ENCODE results near the gene OR2A25. TPM values are rescaled to one million over a fixed set of nuclear protein-coding genes. Genes with fewer than 3 reads are reported as not detected.

Gene OR2A25
- polyA plus RNA-seq, 1 of the 3 experiments (the other 2 are of a cell fraction) = not detected

DNA sequence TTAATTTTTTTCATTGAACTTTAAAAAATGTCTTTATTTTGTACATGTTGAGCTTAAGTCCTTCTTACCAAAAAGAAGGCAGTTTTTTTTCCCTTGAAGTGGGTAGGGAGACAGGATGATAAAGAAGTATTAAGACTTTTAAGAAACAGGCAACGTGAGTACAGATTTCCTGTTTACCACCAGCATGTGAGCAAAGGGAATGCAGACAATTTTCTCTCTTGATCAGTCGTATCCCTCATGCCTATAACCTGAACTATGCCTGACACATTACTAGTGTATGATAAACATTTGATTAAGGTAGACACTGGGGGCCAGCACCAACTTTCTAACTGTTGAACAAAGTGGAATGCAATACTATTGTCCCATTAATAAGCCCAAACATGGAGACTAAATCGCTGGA lies 31.0 kb downstream of the OR2A25 start:
- H3K4me3 ChIP-seq (ENCODE audit: low read depth in 2 of 2, low read length in 1 of 2) = no peak overlapping the region
- H3K27ac ChIP-seq (ENCODE audit: low read depth in 2 of 2, low read length in 1 of 2) = no peak overlapping the region
- H3K9me2 ChIP-seq = no peaks in the 10 kb centered on the region
- 0% methylated on average over 3 of the region's 3 CpGs for WGBS (ENCODE audit: low lambda C conversion rate)
- no peak for TF ChIP-seq TCF12 (IDR thresholded peaks at IDR 0.05)
- no peak for TF ChIP-seq TEAD4 (IDR thresholded peaks at IDR 0.05; ENCODE audit: borderline replicate concordance, insufficient read depth)
- TF ChIP-seq IRF3 (IDR thresholded peaks at IDR 0.05; ENCODE audit: low read depth, low read length) = no peak
- TF ChIP-seq, protein P1, sequence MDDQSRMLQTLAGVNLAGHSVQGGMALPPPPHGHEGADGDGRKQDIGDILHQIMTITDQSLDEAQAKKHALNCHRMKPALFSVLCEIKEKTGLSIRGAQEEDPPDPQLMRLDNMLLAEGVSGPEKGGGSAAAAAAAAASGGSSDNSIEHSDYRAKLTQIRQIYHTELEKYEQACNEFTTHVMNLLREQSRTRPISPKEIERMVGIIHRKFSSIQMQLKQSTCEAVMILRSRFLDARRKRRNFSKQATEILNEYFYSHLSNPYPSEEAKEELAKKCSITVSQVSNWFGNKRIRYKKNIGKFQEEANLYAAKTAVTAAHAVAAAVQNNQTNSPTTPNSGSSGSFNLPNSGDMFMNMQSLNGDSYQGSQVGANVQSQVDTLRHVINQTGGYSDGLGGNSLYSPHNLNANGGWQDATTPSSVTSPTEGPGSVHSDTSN (IDR thresholded peaks at IDR 0.05) = no peak
- no peak for TF ChIP-seq SMC3 (IDR thresholded peaks at IDR 0.05; ENCODE audit: low read depth, low read length)
- no peak for TF ChIP-seq FOSL2 (IDR thresholded peaks at IDR 0.05; ENCODE audit: borderline replicate concordance, low read depth)
- TF ChIP-seq, protein P2, sequence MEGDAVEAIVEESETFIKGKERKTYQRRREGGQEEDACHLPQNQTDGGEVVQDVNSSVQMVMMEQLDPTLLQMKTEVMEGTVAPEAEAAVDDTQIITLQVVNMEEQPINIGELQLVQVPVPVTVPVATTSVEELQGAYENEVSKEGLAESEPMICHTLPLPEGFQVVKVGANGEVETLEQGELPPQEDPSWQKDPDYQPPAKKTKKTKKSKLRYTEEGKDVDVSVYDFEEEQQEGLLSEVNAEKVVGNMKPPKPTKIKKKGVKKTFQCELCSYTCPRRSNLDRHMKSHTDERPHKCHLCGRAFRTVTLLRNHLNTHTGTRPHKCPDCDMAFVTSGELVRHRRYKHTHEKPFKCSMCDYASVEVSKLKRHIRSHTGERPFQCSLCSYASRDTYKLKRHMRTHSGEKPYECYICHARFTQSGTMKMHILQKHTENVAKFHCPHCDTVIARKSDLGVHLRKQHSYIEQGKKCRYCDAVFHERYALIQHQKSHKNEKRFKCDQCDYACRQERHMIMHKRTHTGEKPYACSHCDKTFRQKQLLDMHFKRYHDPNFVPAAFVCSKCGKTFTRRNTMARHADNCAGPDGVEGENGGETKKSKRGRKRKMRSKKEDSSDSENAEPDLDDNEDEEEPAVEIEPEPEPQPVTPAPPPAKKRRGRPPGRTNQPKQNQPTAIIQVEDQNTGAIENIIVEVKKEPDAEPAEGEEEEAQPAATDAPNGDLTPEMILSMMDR (IDR thresholded peaks at IDR 0.05) = no peak
- TF ChIP-seq GABPA (IDR thresholded peaks at IDR 0.05; ENCODE audit: low read depth) = no peak
- no peak for TF ChIP-seq YY1 (IDR thresholded peaks at IDR 0.05; ENCODE audit: low read depth)
- no peak for TF ChIP-seq TAF1 (IDR thresholded peaks at IDR 0.05; ENCODE audit: borderline replicate concordance, low read depth, low read length)
- TF ChIP-seq, protein P3, sequence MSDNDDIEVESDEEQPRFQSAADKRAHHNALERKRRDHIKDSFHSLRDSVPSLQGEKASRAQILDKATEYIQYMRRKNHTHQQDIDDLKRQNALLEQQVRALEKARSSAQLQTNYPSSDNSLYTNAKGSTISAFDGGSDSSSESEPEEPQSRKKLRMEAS (IDR thresholded peaks at IDR 0.05; ENCODE audit: low read depth) = no peak
- no peak for TF ChIP-seq RFX5 (IDR thresholded peaks at IDR 0.05; ENCODE audit: low read length)
- no peak for TF ChIP-seq FOXM1 (IDR thresholded peaks at IDR 0.05; ENCODE audit: low read depth)
- TF ChIP-seq, protein P4, sequence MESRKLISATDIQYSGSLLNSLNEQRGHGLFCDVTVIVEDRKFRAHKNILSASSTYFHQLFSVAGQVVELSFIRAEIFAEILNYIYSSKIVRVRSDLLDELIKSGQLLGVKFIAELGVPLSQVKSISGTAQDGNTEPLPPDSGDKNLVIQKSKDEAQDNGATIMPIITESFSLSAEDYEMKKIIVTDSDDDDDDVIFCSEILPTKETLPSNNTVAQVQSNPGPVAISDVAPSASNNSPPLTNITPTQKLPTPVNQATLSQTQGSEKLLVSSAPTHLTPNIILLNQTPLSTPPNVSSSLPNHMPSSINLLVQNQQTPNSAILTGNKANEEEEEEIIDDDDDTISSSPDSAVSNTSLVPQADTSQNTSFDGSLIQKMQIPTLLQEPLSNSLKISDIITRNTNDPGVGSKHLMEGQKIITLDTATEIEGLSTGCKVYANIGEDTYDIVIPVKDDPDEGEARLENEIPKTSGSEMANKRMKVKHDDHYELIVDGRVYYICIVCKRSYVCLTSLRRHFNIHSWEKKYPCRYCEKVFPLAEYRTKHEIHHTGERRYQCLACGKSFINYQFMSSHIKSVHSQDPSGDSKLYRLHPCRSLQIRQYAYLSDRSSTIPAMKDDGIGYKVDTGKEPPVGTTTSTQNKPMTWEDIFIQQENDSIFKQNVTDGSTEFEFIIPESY (IDR thresholded peaks at IDR 0.05; ENCODE audit: borderline replicate concordance, low read depth) = no peak
- no peak for TF ChIP-seq EZH2phosphoT487 (IDR thresholded peaks at IDR 0.05; ENCODE audit: borderline replicate concordance, low read depth)
- no peak for TF ChIP-seq ELF1 (IDR thresholded peaks at IDR 0.05)
- TF ChIP-seq, protein P5, sequence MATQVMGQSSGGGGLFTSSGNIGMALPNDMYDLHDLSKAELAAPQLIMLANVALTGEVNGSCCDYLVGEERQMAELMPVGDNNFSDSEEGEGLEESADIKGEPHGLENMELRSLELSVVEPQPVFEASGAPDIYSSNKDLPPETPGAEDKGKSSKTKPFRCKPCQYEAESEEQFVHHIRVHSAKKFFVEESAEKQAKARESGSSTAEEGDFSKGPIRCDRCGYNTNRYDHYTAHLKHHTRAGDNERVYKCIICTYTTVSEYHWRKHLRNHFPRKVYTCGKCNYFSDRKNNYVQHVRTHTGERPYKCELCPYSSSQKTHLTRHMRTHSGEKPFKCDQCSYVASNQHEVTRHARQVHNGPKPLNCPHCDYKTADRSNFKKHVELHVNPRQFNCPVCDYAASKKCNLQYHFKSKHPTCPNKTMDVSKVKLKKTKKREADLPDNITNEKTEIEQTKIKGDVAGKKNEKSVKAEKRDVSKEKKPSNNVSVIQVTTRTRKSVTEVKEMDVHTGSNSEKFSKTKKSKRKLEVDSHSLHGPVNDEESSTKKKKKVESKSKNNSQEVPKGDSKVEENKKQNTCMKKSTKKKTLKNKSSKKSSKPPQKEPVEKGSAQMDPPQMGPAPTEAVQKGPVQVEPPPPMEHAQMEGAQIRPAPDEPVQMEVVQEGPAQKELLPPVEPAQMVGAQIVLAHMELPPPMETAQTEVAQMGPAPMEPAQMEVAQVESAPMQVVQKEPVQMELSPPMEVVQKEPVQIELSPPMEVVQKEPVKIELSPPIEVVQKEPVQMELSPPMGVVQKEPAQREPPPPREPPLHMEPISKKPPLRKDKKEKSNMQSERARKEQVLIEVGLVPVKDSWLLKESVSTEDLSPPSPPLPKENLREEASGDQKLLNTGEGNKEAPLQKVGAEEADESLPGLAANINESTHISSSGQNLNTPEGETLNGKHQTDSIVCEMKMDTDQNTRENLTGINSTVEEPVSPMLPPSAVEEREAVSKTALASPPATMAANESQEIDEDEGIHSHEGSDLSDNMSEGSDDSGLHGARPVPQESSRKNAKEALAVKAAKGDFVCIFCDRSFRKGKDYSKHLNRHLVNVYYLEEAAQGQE (IDR thresholded peaks at IDR 0.05; ENCODE audit: low read depth, low read length) = no peak
- no peak for TF ChIP-seq RAD21 (IDR thresholded peaks at IDR 0.05; ENCODE audit: low read length)
- TF ChIP-seq NFIC (IDR thresholded peaks at IDR 0.05; ENCODE audit: borderline replicate concordance) = no peak
- no peaks in the 10 kb centered on the region for H3K36me3 ChIP-seq (replicated peaks in 1 of 2; ENCODE audit: control insufficient read depth in 1 of 2, insufficient read depth in 2 of 2, low read length in 1 of 2)
- H3K4me1 ChIP-seq (ENCODE audit: control insufficient read depth in 1 of 2, insufficient read depth in 2 of 2, low read depth in 1 of 2, low read length in 1 of 2) = no peaks in the 10 kb centered on the region
- no peak overlapping the region for H3K9ac ChIP-seq
- no peak overlapping the region for H2AFZ ChIP-seq (ENCODE audit: low read depth)
- CTCF ChIA-PET = interaction anchor here (1.3 kb wide), 1 partner anchor 72 kb away, joined by 3 read pairs; no protein-coding TSS in a partner anchor
- no peaks in the 10 kb centered on the region for H3K9me3 ChIP-seq
- no peak overlapping the region for H3K4me2 ChIP-seq
- no peak for DNase-seq
- H3K79me2 ChIP-seq (ENCODE audit: insufficient read depth) = no peaks in the 10 kb centered on the region
- POLR2A ChIA-PET = no interaction called here
- no peaks in the 10 kb centered on the region for H4K20me1 ChIP-seq (ENCODE audit: insufficient read depth)
- H3F3A ChIP-seq (replicated peaks; ENCODE audit: insufficient read depth) = no peaks in the 10 kb centered on the region
- no peaks in the 10 kb centered on the region; the same call in 1 of the 2 replicates for H3K27me3 ChIP-seq (ENCODE audit: insufficient read depth)
